NB4 (cell line): ENCODE measurements around the gene CAMSAP3.

Source experiments
- DNase-seq: peaks from one replicate; pipeline ENCODE4 v3.0.0; 2010; ENCODE audit warnings: low read depth
- H3K4me3 ChIP-seq: one replicate; pipeline ENCODE4 v1.5.1; 2011; ENCODE audit warnings: mild to moderate bottlenecking, low read depth, low read length, moderate library complexity
- CTCF ChIP-seq: IDR thresholded peaks from one replicate; pipeline ENCODE4 v1.5.1; 2012; ENCODE audit warnings: low read depth, low read length
- MAX ChIP-seq: IDR thresholded peaks from 2 replicates; pipeline ENCODE4 v1.6.1; 2011; ENCODE audit warnings: low read depth, low read length
- MYC ChIP-seq: IDR thresholded peaks from 2 replicates; pipeline ENCODE4 v1.6.1; 2011; ENCODE audit warnings: low read depth, low read length
- POLR2A ChIP-seq: IDR thresholded peaks from 2 replicates; pipeline ENCODE4 v1.6.1; 2011; ENCODE audit warnings: mild to moderate bottlenecking; ENCODE audit not compliant: insufficient read length; ENCODE audit errors: extremely low read depth

The CAMSAP3 gene

GRCh38 chr19:7589822-7590221 is 5.8 kb upstream of the CAMSAP3 start:
- DNase-seq, result no peak
- no peak for TF ChIP-seq MYC
- TF ChIP-seq MAX, result no peak
- no peak for TF ChIP-seq POLR2A
- no peak for TF ChIP-seq CTCF
- H3K4me3 ChIP-seq, result no peak overlapping the region

- no peak overlapping the region for H3K4me3 ChIP-seq
- no peak for DNase-seq
- no peak for TF ChIP-seq MYC
- no peak for TF ChIP-seq CTCF
Measured at GRCh38 chr19:7590256-7590655, 5.4 kb upstream of the CAMSAP3 start.

- no peak overlapping the region for H3K4me3 ChIP-seq
- TF ChIP-seq CTCF (no peak), POLR2A (no peak), MYC (no peak), MAX (no peak)
- no peak for DNase-seq
Measured at GRCh38 chr19:7596211-7596937, 711 bp downstream of the CAMSAP3 start.

- no peak for TF ChIP-seq MAX
- no peak for TF ChIP-seq MYC
- no peak for TF ChIP-seq POLR2A
- no peak for TF ChIP-seq CTCF
- DNase-seq, result no peak
- no peak overlapping the region for H3K4me3 ChIP-seq
Measured at GRCh38 chr19:7597689-7598088, 2.0 kb downstream of the CAMSAP3 start.

GRCh38 chr19:7598180-7598579 is 2.5 kb downstream of the CAMSAP3 start:
- no peak overlapping the region for H3K4me3 ChIP-seq
- no peak for DNase-seq
- no peak for TF ChIP-seq MYC
- no peak for TF ChIP-seq MAX
- no peak for TF ChIP-seq POLR2A
- TF ChIP-seq CTCF, result no peak

GRCh38 chr19:7600721-7601120 is 5.1 kb downstream of the CAMSAP3 start:
- DNase-seq, result no peak
- TF ChIP-seq POLR2A, result no peak
- TF ChIP-seq CTCF, result no peak
- no peak for TF ChIP-seq MAX
- no peak for TF ChIP-seq MYC
- no peak overlapping the region for H3K4me3 ChIP-seq
